Testis (tissue), 3 donors: ENCODE results near the gene GLYATL3. TPM values are rescaled to one million over a fixed set of nuclear protein-coding genes. Genes with fewer than 3 reads are reported as not detected.

Experiments
- DNase-seq: peaks from one replicate; pipeline ENCODE4 v3.0.0-alpha.2; 2019
- H3K27ac ChIP-seq, 2 donors: fragments of 200-600 bp; sonication (generic); one replicate each; pipeline ENCODE4 v1.5.1; 2019
- H3K27me3 ChIP-seq: fragments of 200-600 bp; sonication (generic); one replicate; pipeline ENCODE4 v1.5.1; 2019
- H3K36me3 ChIP-seq: fragments of 200-600 bp; sonication (generic); one replicate; pipeline ENCODE4 v1.5.1; 2017; ENCODE audit warnings: low read depth; ENCODE audit errors: missing control alignments
- H3K4me1 ChIP-seq: fragments of 200-600 bp; sonication (generic); one replicate; pipeline ENCODE4 v1.5.1; 2019
- H3K4me3 ChIP-seq, 2 donors: fragments of 200-600 bp; sonication (generic); one replicate each; pipeline ENCODE4 v1.5.1; 2017 to 2019
- H3K9me3 ChIP-seq: fragments of 200-600 bp; sonication (generic); one replicate; pipeline ENCODE4 v1.5.1; 2017
- POLR2A ChIP-seq: fragments of 450-650 bp; IDR thresholded peaks from one replicate; pipeline ENCODE4 v1.6.1; 2017; ENCODE audit warnings: antibody characterized with exemption, mild to moderate bottlenecking, moderate library complexity
- WGBS, 2 donors: methylation state at CpG; one replicate each; pipeline ENCODE4 v1.1.5; 2018; 5-methylcytosine and 5-hydroxymethylcytosine counted together
- intact Hi-C: fragments of 100-400 bp; cut with DNase I; formaldehyde crosslinking; loops from one replicate; pipeline ENCODE4 v1.15.1; 2023; ENCODE audit warnings: low total_unique reads
- polyA plus RNA-seq: library from polyadenylated mRNA; stranded (reverse); fragments of 350-450 nt; fragmentation: Illumina TruSeq; extraction: RNeasy Lipid Tissue Mini Kit (QIAGEN cat#74804); gene quantifications from one replicate; pipeline ENCODE4 v1.2.3, GENCODE V29; 2014; ENCODE audit warnings: low read depth, low replicate concordance; ENCODE audit not compliant: insufficient read depth
- total RNA-seq, 2 donors: library from RNA; depleted of rRNA; stranded (reverse); fragments of >200 nt; gene quantifications; one replicate each; pipeline ENCODE4 v1.2.3, GENCODE V29; 2016
- TF ChIP-seq, protein P1 (sequence below), 3 experiments: fragments of 450-650 bp in 2 of 3; fragments of 200-600 bp in 1 of 3; sonication (generic) in 1 of 3; IDR thresholded peaks; one replicate each; pipeline ENCODE4 v1.5.1; 2016 to 2019; ENCODE audit warnings: antibody characterized with exemption in 3 of 3, mild to moderate bottlenecking in 2 of 3, moderate library complexity in 1 of 3

The GLYATL3 gene
- total and polyA plus RNA-seq, 3 donors from 2014 or later, result not detected

DNA sequence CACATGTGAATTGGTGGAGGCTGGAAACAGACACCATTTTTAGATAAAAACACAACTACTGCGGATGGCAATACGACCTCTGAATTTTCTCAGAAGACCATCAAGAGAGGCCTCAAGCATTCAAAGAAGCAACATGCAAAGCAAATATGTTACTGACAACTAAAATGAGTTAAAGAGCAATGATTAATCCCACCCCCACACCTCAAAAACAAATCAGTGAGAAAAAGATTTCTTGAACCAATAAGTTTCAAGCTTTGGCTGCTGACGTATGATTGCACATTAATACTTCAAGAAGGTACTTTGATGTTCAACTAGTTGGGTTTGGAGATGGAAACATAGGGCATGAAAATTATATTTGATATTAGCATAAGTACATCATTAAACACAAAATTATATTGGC, 37.7 kb upstream of the GLYATL3 start:
- Histone ChIP-seq H3K4me3 (peak overlapping the region; percentile 64 to 91), H3K4me1 (peaks cover 13% of the 10 kb centered on the region), H3K9me3 (no peaks in the 10 kb centered on the region), H3K27ac (no peak overlapping the region), H3K27me3 (no peaks in the 10 kb centered on the region), H3K36me3 (no peaks in the 10 kb centered on the region)
- intact Hi-C loops, result no loop called here
- WGBS, 2 donors, result 9 to 27% methylated on average over 3 of the region's 3 CpGs
- TF ChIP-seq, protein P1, sequence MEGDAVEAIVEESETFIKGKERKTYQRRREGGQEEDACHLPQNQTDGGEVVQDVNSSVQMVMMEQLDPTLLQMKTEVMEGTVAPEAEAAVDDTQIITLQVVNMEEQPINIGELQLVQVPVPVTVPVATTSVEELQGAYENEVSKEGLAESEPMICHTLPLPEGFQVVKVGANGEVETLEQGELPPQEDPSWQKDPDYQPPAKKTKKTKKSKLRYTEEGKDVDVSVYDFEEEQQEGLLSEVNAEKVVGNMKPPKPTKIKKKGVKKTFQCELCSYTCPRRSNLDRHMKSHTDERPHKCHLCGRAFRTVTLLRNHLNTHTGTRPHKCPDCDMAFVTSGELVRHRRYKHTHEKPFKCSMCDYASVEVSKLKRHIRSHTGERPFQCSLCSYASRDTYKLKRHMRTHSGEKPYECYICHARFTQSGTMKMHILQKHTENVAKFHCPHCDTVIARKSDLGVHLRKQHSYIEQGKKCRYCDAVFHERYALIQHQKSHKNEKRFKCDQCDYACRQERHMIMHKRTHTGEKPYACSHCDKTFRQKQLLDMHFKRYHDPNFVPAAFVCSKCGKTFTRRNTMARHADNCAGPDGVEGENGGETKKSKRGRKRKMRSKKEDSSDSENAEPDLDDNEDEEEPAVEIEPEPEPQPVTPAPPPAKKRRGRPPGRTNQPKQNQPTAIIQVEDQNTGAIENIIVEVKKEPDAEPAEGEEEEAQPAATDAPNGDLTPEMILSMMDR (IDR thresholded peaks at IDR 0.05), result no peak
- TF ChIP-seq POLR2A, result no peak
- DNase-seq, result no peak

DNA sequence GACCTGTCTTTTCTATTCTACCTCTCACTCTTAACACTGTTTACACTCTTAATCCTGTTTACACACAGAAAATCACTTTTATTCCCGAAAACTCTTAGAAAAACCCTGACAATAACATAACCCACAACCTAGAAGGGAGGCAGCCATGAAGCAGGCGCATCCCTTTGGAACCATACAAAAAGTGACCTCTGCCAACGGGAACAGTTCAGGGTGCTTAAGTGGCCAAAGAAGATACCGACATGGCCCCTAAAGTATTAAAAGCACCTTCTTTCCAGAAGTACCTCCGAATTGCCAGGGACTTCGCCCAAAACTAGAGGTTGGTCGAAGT, 37.2 kb upstream of the GLYATL3 start:
- Histone ChIP-seq H3K27me3 (no peaks in the 10 kb centered on the region), H3K9me3 (no peaks in the 10 kb centered on the region), H3K36me3 (no peaks in the 10 kb centered on the region), H3K4me1 (peaks cover 13% of the 10 kb centered on the region), H3K4me3 (peak overlapping the region; percentile 64 to 91), H3K27ac (peak overlapping the region; percentile 64 to 85)
- intact Hi-C loops, result no loop called here
- TF ChIP-seq, protein P1 (IDR thresholded peaks at IDR 0.05), result no peak
- no peak for TF ChIP-seq POLR2A
- 1 to 4% methylated on average over 7 of the region's 7 CpGs for WGBS, 2 donors
- DNase-seq, result no peak

DNA sequence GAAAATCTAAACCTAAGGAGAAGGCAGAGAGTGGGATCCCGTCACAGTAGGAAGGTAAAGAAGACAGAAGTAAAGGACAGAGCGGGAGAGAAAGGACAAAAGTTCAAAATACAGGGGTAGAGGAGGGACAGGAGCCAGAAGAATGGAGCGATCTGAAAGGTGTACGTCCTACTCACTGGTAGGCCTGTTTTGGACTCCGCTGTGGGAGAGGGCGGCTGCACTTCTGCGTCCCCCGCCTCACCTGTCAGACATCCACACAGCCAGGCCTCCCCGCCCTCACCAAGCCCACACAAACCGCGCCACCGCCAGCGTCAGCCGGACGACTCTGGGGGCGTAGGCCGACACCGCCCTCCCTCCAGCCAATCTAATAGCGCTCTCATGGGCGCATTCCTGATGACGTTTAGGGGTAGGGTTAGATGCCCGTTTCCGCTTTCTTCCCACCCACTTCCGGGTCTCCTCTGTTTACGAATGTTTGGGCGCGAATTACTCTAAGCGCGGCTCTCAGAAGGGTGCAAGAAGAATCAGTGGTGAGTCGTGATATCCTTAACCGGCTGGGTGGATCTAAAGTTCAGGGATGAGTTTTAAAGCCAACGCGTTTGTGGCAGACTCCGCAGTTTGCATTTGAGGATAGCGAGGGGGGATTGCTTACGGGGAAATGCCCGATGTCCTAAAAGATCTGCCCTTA, 36.7 kb upstream of the GLYATL3 start, which contains the start of the genes CENPQ and MMUT:
Gene CENPQ (plus strand): TSS at position 444 of the 685 bp plus-strand sequence. CDS start 6,807 bp downstream, outside the sequence.
Gene MMUT (minus strand): TSS at position 327 of the 685 bp plus-strand sequence. CDS start 3,787 bp downstream, outside the sequence.
- Histone ChIP-seq H3K36me3 (no peaks in the 10 kb centered on the region), H3K27me3 (no peaks in the 10 kb centered on the region), H3K4me1 (peaks cover 13% of the 10 kb centered on the region), H3K27ac (peak within 1 kb of the TSS; percentile 64 to 85), H3K4me3 (peak within 1 kb of the TSS; percentile 64 to 91), H3K9me3 (no peaks in the 10 kb centered on the region)
- WGBS, 2 donors, result 0 to 1% methylated on average over 23 to 37 of the region's 37 CpGs
- DNase-seq, result peak; percentile 98
- TF ChIP-seq, protein P1 (IDR thresholded peaks at IDR 0.05), result no peak
- no peak for TF ChIP-seq POLR2A
- intact Hi-C loops, result no loop called here

DNA sequence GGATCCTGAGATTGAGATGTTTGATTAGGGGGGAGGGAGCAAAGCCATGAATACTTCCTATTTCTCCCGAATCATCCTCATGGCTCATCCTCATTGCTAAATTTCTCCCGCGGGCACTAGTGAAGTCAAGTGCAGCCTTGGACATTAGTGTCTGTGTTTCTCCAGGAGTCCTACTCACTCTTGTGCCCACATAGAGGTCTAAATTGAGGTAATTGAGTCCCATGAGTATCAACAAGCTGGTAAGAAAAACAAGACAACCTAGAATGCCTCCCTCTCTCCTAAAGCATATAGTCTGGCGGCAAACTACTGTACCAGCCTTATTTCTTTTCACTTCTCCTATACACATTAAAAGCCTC, 36.1 kb upstream of the GLYATL3 start:
- Histone ChIP-seq H3K4me1 (peaks cover 13% of the 10 kb centered on the region), H3K4me3 (peak overlapping the region; percentile 64 to 91), H3K27ac (peak overlapping the region in 1 of 2 donors; percentile 64), H3K27me3 (no peaks in the 10 kb centered on the region), H3K9me3 (no peaks in the 10 kb centered on the region), H3K36me3 (no peaks in the 10 kb centered on the region)
- TF ChIP-seq POLR2A, result no peak
- TF ChIP-seq, protein P1 (IDR thresholded peaks at IDR 0.05), result no peak
- WGBS, 2 donors, result 0% methylated on average over 4 of the region's 4 CpGs
- intact Hi-C loops, result no loop called here
- DNase-seq, result no peak

DNA sequence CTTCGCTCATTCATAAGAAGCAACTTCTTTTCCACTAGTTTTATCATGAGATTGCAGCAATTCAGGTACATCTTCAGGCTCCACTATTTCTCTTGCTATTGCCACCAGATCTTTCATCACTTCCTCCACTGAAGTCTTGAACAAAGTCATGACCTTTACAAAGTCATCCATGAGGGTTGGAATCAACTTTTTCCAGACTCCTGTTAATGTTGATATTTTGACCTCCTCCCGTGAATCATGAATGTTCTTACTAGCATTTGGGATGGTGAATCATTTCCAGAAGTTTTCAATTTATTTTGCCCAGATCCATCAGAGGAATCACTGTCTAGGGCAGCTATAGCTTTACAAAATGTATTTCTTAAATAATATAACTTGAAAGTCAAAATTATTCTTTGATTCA, 35.0 kb upstream of the GLYATL3 start:
- 84 to 87% methylated on average over 2 of the region's 2 CpGs for WGBS, 2 donors
- intact Hi-C loops, result no loop called here
- no peaks in the 10 kb centered on the region for H3K9me3 ChIP-seq
- H3K27me3 ChIP-seq, result no peaks in the 10 kb centered on the region
- no peak for DNase-seq
- no peak overlapping the region for H3K4me3 ChIP-seq
- TF ChIP-seq POLR2A, result no peak
- H3K36me3 ChIP-seq, result no peaks in the 10 kb centered on the region
- H3K4me1 ChIP-seq, result peaks cover 13% of the 10 kb centered on the region
- no peak overlapping the region for H3K27ac ChIP-seq
